GM18873 (cell line): ENCODE measurements around the gene SYT1.
"Not testable (repeated sequence)": the region's sequence is repeated elsewhere in the genome, so short reads cannot be mapped to it uniquely, and the experiment has no call there.

Source experiments
- ATAC-seq: cut with Tn5 transposase; IDR thresholded peaks from one replicate; pipeline ENCODE4 v1.9.1; 2021; ENCODE audit warnings: mild to moderate bottlenecking, moderate library complexity, moderate number of reproducible peaks; ENCODE audit not compliant: unreplicated experiment, low FRiP score

SYT1 gene

DNA sequence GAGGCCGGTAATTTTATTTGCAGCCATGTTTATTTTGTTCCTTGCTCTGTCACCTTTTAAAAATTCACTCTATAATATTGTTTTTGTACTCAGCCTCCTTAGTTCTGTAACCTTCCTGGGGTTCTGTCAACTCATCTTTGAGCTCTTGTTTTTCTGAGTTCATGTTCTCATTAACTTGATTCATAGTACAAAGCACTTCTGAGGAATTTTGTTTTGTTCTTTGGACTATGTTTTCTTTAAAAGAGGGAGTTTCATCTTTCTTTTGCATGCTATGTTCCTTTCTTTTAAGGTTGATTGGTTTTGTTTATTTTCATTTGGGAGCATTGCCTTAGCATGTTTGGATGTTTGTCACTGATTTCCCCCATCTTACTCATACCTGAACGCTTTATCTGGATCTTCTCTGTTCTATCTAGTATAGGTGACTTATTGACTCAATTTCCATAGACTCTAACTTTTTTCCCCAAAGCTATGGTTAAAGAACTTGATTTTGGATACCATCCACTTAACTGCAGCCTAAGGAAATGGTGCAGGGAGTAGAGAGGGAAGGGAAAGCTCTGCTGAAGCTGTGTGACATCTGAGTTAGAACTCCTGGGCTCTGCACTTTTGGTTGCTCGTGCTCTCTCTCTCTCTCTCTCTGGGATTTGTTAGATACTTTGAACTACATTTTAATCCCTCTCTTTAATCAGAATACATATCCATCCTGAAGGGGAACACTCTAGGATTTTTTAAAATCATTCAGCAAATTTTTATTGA lies 557.7 kb downstream of the SYT1 start:
- ATAC-seq = no peak

DNA sequence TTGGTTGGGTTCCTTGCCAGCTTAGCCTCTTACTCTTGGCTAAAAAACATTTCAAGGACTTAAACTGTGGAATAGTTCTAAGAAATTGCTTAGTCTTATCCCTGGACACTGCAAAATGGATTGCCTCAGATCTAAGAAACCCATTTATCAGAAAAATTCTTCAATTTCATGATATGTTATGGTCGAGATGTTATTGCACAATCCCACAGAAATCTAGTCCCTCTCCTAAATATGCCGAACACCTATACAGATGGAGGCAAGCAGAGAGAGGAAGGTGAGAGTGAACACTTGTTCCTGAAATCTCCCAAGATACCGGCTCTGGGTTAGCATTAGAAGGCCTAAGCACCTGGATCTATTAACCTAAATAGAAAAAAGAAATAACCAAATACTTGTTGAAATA lies 559.0 kb downstream of the SYT1 start:
- ATAC-seq = no peak

DNA sequence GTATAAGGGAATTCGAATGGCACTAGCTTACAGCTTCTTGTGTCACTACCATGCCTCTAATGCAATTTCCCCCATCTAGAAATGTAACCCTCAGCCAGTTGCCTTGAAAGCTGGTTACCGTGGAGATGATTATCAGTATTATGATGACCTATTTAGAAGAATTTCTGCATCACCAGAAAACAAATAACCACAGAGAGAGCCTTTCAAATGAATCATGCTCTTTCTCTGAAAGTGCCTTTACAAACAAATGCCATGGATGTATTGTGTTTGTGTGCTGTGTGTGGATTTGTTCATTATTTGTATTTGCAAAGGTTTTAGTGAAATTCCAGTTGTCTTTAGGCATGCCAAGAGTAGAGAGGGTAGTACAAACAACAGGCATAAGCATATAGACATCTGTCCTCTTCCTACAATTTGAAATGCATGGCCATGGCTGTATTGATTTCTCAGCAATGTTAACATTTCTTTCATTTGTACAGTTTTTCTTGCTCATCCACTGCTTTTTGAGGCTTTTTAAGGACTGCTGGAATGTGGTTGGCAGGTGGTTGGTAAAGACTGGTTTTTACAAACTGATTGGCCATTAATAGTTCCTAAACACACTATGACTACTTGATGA lies 559.6 kb downstream of the SYT1 start:
- ATAC-seq = no peak

DNA sequence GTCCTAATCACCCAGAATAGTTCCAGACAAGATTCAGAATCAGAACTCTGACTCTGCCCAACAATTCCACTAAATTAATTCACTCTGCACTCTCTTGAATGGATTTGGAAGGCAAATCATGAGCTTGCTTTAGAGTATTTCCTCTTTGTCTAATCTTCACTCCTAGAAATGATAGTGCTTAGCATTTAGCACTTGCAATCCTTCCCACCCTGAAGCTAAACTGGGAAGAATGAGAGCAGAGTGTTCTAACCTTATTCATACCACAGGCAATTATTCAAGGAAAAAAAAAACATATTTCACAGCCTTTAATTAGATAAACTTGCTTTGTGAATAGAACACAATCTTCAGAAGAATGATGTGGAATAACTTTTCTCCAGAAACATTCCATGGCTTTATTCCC lies 561.5 kb downstream of the SYT1 start:
- no peak for ATAC-seq

DNA sequence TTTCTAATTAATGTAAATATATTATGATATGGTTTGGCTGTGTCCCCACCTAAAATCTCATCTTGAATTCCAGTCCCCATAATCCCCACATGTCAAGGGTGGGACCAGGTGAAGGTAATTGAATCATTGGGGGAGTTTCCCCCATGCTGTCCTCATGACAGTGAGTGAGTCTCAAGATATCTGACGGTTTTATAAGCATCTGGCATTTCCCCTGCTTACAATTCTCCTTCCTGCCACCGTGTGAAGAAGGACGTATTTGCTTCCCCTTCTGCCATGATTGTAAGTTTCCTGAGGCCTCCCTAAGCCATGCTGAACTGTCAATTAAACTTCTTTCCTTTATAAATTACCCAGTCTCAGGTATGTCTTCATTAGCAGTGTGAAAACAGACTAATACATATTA lies 562.2 kb downstream of the SYT1 start:
- ATAC-seq = not testable (repeated sequence)

DNA sequence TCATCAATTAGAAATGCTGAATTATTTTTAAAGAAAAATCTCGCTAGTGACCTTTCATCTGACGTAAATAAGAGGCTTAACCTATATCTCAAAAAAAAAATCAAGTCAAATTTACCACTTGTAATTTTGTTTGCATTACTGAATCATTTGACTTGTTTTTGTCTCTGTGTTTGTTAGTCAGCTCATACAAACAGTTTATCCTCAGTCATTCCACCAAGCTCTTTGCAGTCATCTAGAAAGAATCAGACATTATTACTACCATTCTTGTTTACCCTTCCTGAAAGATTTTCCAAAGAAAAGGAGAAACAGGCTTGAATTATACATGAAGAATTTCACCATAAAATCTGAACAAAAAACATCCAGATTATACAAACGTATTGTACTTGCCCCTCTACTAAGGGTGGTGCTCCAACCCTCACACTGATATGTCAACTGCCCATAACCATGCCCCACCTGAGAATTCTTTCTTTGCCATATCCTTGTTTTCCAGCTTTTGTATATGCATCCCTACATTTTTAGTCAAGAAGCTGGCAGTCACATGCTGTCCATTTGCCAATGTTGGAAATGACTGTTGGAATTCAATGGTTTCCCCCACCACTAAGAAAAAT lies 569.0 kb downstream of the SYT1 start:
- no peak for ATAC-seq

DNA sequence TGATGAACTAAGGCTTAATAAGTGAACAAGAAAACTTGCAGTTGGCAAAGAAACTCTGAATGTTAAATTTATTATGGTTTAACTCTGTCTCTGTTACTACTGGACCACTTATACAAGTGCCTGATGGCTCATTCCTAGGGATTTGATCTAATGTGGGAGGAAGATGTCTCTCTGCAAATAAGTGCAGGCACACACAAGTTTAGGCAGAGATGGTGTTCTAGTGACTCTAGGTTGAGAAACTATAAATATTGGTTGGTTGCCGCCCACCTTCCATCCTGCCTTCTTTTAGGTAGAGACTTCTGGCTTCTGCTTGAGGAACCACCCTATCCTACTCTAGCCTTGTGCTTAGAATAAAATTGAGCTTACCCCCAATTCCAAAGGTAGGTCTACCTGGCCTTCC lies 570.0 kb downstream of the SYT1 start:
- no peak for ATAC-seq

DNA sequence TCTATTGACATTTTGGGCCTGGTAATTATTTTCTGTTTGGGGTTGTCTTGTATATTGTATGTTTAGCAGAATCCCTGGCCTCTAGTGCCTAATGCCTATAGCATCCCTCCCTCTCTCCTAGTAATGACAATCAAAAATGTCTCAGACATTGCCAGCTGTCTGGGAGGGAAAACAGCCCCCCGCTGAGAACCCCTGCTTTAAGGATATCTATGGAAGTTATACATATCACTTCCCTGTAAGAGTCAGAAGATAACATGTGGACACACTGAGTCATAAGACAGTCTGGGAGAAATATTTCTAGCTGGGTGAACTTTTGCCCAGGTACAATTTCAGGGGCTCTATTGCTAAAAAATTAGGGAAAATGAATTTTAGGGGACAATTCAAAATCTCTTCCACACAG lies 571.2 kb downstream of the SYT1 start:
- ATAC-seq = no peak

DNA sequence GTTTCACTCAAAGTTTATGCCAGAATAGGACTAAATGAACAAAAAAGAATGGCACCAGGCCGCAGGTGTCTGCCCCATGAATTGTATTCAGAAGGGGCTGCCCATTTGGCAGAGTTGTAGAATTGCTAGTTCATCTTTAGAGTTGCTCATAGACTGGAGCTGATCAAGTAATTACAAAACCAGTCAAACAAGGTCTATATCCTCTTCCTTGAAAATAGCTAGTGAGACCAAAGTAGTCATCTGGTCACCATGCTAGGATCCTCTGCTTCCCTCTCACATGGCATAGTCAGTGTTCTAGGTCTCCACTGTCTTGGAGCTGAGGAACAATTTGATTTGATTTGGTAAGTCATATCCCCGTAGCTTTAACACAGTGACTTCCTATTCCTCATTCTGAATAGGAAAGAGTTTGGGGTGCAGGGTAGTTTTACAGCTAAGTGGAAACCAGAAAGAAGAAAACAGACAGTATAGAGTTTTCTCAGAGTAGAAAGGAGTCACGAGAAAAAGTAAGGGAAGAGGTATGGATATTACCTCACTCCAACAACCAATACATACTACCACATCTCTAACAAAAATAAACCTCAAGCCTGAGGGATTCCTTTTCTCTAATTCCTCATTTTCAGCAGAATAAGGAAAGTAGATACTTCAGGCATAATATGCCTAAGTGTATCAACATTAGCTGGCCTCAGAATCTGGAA lies 574.1 kb downstream of the SYT1 start:
- no peak for ATAC-seq

DNA sequence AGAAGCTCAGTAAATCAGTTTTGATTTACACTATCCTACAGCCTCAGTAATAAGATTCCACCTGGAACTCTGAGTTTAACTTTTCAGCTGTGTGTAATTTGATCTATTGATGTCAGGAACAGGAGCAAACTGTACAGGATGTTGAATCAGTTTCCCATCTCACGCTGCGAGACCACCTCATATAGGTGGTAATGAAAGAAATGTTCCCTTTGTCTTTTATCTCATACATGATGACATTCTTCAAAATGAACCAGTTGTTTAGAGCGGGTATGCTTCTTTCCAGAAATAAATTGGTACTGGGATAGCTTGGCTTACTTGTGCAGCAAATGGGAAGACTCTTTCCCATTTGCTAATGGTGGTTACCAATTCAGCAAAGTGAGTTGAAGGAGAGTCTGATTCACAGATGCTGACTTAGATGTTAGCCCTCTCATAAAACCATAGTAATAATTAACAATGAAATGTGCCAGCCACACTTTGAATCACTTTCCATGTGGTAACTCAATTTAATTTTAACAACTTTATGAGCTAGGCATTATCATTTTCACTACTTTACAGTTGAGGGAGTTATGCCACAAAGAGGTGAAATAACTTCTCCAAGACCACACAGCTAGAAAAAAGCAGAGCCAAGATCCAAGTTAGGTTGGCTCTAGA lies 574.7 kb downstream of the SYT1 start:
- no peak for ATAC-seq

DNA sequence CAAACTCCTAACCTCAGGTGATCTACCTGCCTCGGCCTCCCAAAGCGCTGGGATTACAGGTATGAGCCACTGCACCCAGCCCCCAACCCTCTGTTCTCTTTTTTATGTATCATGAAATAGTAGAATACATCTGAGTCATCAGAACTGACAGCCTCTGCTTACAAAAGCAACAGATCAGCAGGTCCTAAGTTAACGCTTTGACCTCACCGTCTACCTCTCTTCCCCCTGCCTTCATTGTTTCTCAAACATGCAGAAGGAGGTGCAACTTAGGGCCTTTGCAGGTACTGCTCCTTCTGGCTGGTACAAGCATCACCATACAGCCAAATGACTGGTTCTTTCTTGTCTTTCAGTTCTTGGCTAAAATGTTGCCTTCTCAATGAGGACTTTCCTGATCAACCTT lies 577.0 kb downstream of the SYT1 start:
- ATAC-seq = no peak

DNA sequence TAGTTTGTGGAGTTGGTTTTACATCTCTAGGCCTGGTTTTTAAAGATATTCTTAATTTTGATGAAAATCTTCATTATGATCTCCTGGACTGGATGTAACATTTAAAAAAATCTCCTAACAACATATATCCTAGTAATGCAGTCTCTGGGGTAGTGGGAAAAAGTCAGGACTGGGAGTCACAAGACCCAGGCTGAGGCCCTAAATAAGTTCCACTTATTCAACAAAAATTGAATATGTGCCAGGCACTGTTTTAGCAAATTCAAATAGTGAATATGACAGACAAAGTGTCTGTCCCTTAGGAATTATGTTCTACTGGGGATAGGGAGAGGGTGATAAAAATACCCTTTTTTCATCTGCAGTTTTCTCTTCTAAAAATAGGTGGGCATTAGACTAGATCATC lies 577.8 kb downstream of the SYT1 start:
- ATAC-seq = no peak

DNA sequence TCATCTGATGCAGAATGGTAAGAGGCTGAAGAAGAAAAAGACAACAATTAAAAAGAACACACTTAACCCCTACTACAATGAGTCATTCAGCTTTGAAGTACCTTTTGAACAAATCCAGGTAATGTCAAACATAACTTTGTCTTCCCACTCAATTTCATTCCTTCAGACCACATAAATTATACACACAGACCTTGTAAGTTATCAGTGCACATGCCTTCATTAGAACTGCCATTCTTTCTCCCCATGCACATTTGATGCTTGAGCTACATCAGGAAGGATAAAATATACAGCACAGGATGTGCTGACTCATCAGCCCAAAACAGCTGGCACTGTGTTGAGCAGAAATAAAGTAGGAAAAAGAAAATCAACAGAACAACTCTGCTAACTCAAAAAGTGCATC lies 579.5 kb downstream of the SYT1 start:
- ATAC-seq = no peak

DNA sequence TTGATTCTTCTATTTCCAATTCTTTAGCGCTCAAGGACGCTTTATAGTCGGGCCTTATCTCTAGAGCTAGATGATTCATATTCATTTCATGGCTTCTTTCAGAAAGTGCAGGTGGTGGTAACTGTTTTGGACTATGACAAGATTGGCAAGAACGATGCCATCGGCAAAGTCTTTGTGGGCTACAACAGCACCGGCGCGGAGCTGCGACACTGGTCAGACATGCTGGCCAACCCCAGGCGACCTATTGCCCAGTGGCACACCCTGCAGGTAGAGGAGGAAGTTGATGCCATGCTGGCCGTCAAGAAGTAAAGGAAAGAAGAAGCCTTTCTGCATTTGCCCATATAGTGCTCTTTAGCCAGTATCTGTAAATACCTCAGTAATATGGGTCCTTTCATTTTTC lies 584.2 kb downstream of the SYT1 start:
- no peak for ATAC-seq

DNA sequence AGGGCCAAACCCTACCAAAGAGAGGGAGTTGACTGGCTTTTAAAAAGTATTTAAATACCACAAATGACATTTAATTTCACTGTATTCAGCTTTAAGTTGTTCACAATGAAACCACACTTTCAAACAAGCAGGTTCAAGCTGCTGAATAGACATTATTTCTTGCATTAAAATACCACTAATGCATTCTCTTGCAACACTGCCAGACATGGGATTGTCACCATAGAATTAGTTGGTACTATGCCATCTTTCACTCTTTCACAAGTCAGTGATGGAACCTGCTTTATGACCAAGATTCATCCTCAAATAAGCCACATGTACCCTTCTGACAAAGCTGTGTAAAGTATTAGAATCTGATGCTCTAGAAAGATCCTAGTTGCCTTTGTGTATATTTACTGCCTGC lies 586.8 kb downstream of the SYT1 start:
- ATAC-seq = no peak

DNA sequence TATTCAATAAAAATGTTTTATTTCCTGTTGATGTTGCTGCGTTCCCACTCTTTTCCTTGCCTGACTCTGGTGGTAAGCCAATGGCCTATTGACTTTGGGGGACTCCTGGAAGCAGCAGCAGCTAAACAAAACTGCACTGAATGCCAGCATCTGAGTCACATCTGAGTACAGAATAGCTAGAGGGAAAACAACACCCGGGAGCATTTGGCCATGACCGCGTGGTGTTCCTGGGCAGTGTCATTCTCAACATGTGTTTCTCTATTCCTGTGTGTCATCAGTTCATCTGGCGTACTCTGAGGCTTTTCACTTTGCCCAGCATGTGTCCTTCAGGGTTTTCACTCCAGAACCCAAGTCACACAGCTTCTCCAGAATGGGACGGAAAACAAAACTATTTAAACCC lies 587.4 kb downstream of the SYT1 start:
- ATAC-seq = no peak

DNA sequence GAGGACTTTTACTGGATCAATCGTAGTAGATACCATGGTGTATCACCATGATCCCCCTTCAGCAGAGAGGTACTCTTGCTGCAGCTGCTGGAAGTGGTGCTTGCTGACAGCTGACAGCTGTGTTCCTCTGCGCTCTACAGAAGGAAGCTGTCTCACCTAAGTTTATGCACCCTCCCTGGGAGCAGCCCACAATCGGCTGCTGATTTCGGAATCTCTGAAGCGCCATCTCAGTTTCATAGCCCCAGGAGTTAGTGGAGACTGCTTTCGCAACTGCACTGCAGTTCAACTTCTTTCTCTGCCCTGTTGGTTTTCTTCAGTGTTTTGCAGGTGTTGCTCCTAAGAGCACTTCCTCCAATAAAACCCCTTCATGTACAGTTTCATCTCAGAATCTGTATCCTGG lies 588.3 kb downstream of the SYT1 start:
- ATAC-seq = no peak

DNA sequence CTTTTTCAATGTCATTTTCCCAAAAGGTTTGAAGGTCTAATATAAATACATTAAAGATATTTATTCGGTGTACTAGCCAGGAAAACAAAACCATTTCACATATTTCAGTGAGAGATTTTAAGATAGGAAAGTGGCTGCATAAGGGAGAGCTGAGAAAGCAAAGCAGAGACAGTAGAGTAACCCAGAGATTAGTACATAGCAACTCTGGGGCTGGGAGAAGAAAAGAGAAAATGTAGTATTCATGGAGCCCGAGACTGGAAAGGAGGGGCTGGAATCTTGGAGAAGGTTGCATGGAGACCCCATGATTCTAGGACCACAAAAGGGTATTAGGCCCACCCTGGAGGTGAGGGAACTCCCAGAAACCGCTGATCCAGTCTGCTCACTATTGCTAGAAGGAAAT lies 589.2 kb downstream of the SYT1 start:
- ATAC-seq = no peak

DNA sequence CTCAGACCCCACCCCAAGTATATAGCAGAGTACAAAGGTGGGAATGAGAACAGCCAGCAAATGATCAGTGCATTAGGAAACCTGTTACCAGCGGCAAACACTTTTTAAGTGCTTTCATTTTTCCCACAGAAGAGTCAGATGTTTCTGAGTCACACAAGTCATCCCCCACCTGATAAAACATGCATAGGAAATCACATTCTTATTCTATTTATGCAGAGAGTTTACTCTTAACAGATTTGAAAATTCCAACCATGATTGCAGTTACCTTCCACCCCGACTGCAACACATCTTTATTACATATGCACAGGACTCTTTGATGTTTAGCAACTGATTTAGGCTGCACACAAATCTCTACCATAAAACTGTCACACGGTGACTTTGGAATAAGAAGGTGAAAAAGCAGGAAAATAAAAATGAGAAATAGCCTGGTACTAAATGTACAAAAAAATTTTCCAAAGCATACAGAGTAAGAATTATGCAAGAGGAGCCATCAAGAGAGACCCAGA lies 589.8 kb downstream of the SYT1 start:
- ATAC-seq = no peak

DNA sequence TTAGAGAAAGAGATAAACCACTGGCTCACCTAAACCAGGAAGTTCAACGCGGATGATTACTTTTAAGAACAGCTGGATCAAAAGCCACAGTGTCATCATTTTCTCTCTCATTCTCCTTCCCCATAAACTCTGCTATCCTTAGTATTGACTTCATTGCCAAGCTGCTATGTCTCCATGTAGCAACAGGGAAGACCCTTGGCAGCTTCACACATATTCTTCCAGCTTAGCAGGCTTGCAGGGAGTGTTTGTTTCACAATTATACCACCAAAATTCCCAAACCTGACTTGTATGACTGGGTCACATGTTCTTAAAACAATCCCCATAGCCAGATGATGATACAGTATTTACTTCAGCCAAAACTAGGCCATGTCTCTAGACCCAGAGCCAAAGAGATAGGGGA lies 590.7 kb downstream of the SYT1 start:
- ATAC-seq = no peak

DNA sequence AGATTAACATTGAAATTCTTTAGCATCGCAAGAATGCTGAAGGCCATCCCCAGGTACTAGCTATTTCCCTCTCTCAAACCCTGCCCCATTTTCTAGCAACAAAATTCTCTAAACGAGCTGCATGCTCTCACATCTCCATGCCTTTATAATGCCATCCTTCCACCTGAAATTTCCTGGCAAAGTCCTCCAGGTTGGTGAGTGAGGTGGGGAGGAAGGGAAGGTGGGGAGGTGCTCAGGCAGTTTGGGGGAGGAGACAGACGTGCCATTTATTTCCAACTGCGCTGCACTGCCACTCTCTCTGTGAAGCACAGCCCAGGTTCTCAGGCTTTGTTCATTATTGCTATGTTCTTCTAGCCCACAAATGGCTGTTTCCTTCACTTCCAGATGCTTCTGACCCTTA lies 617.7 kb downstream of the SYT1 start:
- ATAC-seq = no peak
